ENCODE results near the gene PRICKLE4. TPM values are rescaled to one million over a fixed set of nuclear protein-coding genes. Genes with fewer than 3 reads are reported as not detected.

Gene PRICKLE4
- total RNA-seq, 1 donor, result 0.31 TPM

GRCh38 chr6:41740366-41741162 lies 40.0 kb upstream of the PRICKLE4 start:
- H3K4me1 ChIP-seq (ENCODE audit: insufficient read depth, low read length), result peaks cover 6% of the 10 kb centered on the region
- H3K9me3 ChIP-seq (ENCODE audit: low read depth, low read length), result no peaks in the 10 kb centered on the region
- no peaks in the 10 kb centered on the region for H3K27me3 ChIP-seq (ENCODE audit: insufficient read depth, low read length)
- no peak overlapping the region for H3K4me3 ChIP-seq (ENCODE audit: low read length)

GRCh38 chr6:41741625-41742490 lies 38.7 kb upstream of the PRICKLE4 start:
- no peaks in the 10 kb centered on the region for H3K4me1 ChIP-seq (ENCODE audit: insufficient read depth, low read length)
- no peak overlapping the region for H3K4me3 ChIP-seq (ENCODE audit: low read length)
- H3K9me3 ChIP-seq (ENCODE audit: low read depth, low read length), result no peaks in the 10 kb centered on the region
- no peaks in the 10 kb centered on the region for H3K27me3 ChIP-seq (ENCODE audit: insufficient read depth, low read length)

- no peak overlapping the region for H3K4me3 ChIP-seq (ENCODE audit: low read length)
- H3K27me3 ChIP-seq (ENCODE audit: insufficient read depth, low read length), result no peaks in the 10 kb centered on the region
- no peaks in the 10 kb centered on the region for H3K4me1 ChIP-seq (ENCODE audit: insufficient read depth, low read length)
- no peaks in the 10 kb centered on the region for H3K9me3 ChIP-seq (ENCODE audit: low read depth, low read length)
Measured at GRCh38 chr6:41743406-41744235, 37.0 kb upstream of the PRICKLE4 start.

GRCh38 chr6:41744236-41744787 lies 36.3 kb upstream of the PRICKLE4 start:
- Histone ChIP-seq H3K4me1 (ENCODE audit: insufficient read depth, low read length) (no peaks in the 10 kb centered on the region), H3K9me3 (ENCODE audit: low read depth, low read length) (no peaks in the 10 kb centered on the region), H3K27me3 (ENCODE audit: insufficient read depth, low read length) (no peaks in the 10 kb centered on the region), H3K4me3 (ENCODE audit: low read length) (no peak overlapping the region)

- no peaks in the 10 kb centered on the region for H3K9me3 ChIP-seq (ENCODE audit: low read depth, low read length)
- H3K4me1 ChIP-seq (ENCODE audit: insufficient read depth, low read length), result no peaks in the 10 kb centered on the region
Measured at GRCh38 chr6:41746107-41746506, 34.5 kb upstream of the PRICKLE4 start.

GRCh38 chr6:41747256-41748101 lies 33.1 kb upstream of the PRICKLE4 start, which contains the start of gene PGC:
Gene PGC (minus strand): TSS chr6:41747397. CDS start chr6:41747334, 63 bp downstream.
- Histone ChIP-seq H3K27me3 (ENCODE audit: insufficient read depth, low read length) (no peaks in the 10 kb centered on the region), H3K9me3 (ENCODE audit: low read depth, low read length) (no peaks in the 10 kb centered on the region), H3K4me3 (ENCODE audit: low read length) (no peak within 1 kb of the TSS), H3K4me1 (ENCODE audit: insufficient read depth, low read length) (no peaks in the 10 kb centered on the region)

More at GRCh38 chr6:41746107-41746506, 34.5 kb upstream of the PRICKLE4 start:
- Histone ChIP-seq H3K4me3 (ENCODE audit: low read length) (no peak overlapping the region), H3K27me3 (ENCODE audit: insufficient read depth, low read length) (no peaks in the 10 kb centered on the region)

GRCh38 chr6:41748102-41748477 lies 32.5 kb upstream of the PRICKLE4 start:
- H3K4me1 ChIP-seq (ENCODE audit: insufficient read depth, low read length), result no peaks in the 10 kb centered on the region
- H3K27me3 ChIP-seq (ENCODE audit: insufficient read depth, low read length), result no peaks in the 10 kb centered on the region
- no peaks in the 10 kb centered on the region for H3K9me3 ChIP-seq (ENCODE audit: low read depth, low read length)
- no peak overlapping the region for H3K4me3 ChIP-seq (ENCODE audit: low read length)

- no peak overlapping the region for H3K4me3 ChIP-seq (ENCODE audit: low read length)
- H3K4me1 ChIP-seq (ENCODE audit: insufficient read depth, low read length), result no peaks in the 10 kb centered on the region
- no peaks in the 10 kb centered on the region for H3K27me3 ChIP-seq (ENCODE audit: insufficient read depth, low read length)
- H3K9me3 ChIP-seq (ENCODE audit: low read depth, low read length), result no peaks in the 10 kb centered on the region
Measured at GRCh38 chr6:41748542-41748941, 32.0 kb upstream of the PRICKLE4 start.

GRCh38 chr6:41750374-41750773 lies 30.2 kb upstream of the PRICKLE4 start:
- H3K4me1 ChIP-seq (ENCODE audit: insufficient read depth, low read length), result no peaks in the 10 kb centered on the region
- H3K4me3 ChIP-seq (ENCODE audit: low read length), result no peak overlapping the region
- H3K9me3 ChIP-seq (ENCODE audit: low read depth, low read length), result no peaks in the 10 kb centered on the region
- H3K27me3 ChIP-seq (ENCODE audit: insufficient read depth, low read length), result no peaks in the 10 kb centered on the region

- Histone ChIP-seq H3K27me3 (ENCODE audit: insufficient read depth, low read length) (no peaks in the 10 kb centered on the region), H3K4me3 (ENCODE audit: low read length) (no peak overlapping the region), H3K4me1 (ENCODE audit: insufficient read depth, low read length) (no peaks in the 10 kb centered on the region), H3K9me3 (ENCODE audit: low read depth, low read length) (no peaks in the 10 kb centered on the region)
Measured at GRCh38 chr6:41755895-41756294, 24.7 kb upstream of the PRICKLE4 start.

GRCh38 chr6:41756354-41756753 lies 24.2 kb upstream of the PRICKLE4 start:
- H3K4me3 ChIP-seq (ENCODE audit: low read length), result no peak overlapping the region
- no peaks in the 10 kb centered on the region for H3K9me3 ChIP-seq (ENCODE audit: low read depth, low read length)
- H3K27me3 ChIP-seq (ENCODE audit: insufficient read depth, low read length), result no peaks in the 10 kb centered on the region
- H3K4me1 ChIP-seq (ENCODE audit: insufficient read depth, low read length), result no peaks in the 10 kb centered on the region

- Histone ChIP-seq H3K4me3 (ENCODE audit: low read length) (no peak overlapping the region), H3K9me3 (ENCODE audit: low read depth, low read length) (no peaks in the 10 kb centered on the region), H3K4me1 (ENCODE audit: insufficient read depth, low read length) (no peaks in the 10 kb centered on the region), H3K27me3 (ENCODE audit: insufficient read depth, low read length) (no peaks in the 10 kb centered on the region)
Measured at GRCh38 chr6:41757271-41757670, 23.3 kb upstream of the PRICKLE4 start.

- Histone ChIP-seq H3K27me3 (ENCODE audit: insufficient read depth, low read length) (no peaks in the 10 kb centered on the region), H3K9me3 (ENCODE audit: low read depth, low read length) (no peaks in the 10 kb centered on the region), H3K4me1 (ENCODE audit: insufficient read depth, low read length) (no peaks in the 10 kb centered on the region)
Measured at GRCh38 chr6:41757931-41758640, 22.5 kb upstream of the PRICKLE4 start.

More at GRCh38 chr6:41757931-41758640, 22.5 kb upstream of the PRICKLE4 start:
- H3K4me3 ChIP-seq (ENCODE audit: low read length), result no peak overlapping the region
